Measurements from ENCODE around the gene B4GALNT2. TPM values are rescaled to one million over a fixed set of nuclear protein-coding genes. Genes with fewer than 3 reads are reported as not detected.
"Not testable (repeated sequence)": the region's sequence is repeated elsewhere in the genome, so short reads cannot be mapped to it uniquely, and the experiment has no call there.

Gene B4GALNT2
- total RNA-seq, 1 experiment from 2014 or later, result not detected

GRCh38 chr17:49180998-49181635, 48.5 kb downstream of the B4GALNT2 start:
- no peak overlapping the region for H3K27ac ChIP-seq
- H3K4me1 ChIP-seq, result no peaks in the 10 kb centered on the region

DNA sequence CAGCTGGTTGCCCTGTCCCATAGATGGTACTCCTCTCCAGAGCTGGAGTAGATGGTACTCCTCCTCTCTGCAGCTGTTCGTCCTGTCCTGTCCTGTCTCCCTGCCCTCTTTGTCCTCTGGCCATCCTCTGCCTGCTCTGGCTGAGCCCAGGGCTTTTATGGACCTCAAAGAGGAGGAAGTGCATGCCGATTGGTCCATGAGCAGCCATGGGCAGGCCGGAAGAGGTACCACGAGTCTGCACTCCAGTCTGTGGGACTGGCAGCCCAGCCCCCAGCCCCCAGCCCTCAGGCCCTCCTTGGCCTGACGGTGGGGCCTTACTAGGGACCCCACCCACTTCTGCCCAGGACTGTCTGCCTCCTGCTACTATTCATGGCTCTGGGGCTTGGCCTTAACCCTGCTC, 50.8 kb downstream of the B4GALNT2 start:
- Histone ChIP-seq H3K27ac (no peak overlapping the region), H3K36me3 (no peaks in the 10 kb centered on the region), H3K4me3 (no peak overlapping the region), H3K4me1 (no peaks in the 10 kb centered on the region), H3K27me3 (no peaks in the 10 kb centered on the region), H3K9me3 (replicated peaks) (peaks cover 5% of the 10 kb centered on the region; the same call in 1 of the 2 replicates)
- DNase-seq, result no peak

More at GRCh38 chr17:49180998-49181635, 48.5 kb downstream of the B4GALNT2 start:
- Histone ChIP-seq H3K4me3 (no peak overlapping the region), H3K36me3 (no peaks in the 10 kb centered on the region), H3K9me3 (replicated peaks) (peaks cover 5% of the 10 kb centered on the region; the same call in 1 of the 2 replicates), H3K27me3 (no peaks in the 10 kb centered on the region)
- DNase-seq, result no peak

- no peak overlapping the region for H3K4me3 ChIP-seq
- H3K9me3 ChIP-seq (replicated peaks), result peaks cover 5% of the 10 kb centered on the region; the same call in 1 of the 2 replicates
- no peak for DNase-seq
- no peaks in the 10 kb centered on the region for H3K4me1 ChIP-seq
- H3K27ac ChIP-seq, result no peak overlapping the region
- H3K27me3 ChIP-seq, result no peaks in the 10 kb centered on the region
- no peaks in the 10 kb centered on the region for H3K36me3 ChIP-seq
These were observed 51.2 kb downstream of the B4GALNT2 start for GRCh38 chr17:49183801-49184200.

DNA sequence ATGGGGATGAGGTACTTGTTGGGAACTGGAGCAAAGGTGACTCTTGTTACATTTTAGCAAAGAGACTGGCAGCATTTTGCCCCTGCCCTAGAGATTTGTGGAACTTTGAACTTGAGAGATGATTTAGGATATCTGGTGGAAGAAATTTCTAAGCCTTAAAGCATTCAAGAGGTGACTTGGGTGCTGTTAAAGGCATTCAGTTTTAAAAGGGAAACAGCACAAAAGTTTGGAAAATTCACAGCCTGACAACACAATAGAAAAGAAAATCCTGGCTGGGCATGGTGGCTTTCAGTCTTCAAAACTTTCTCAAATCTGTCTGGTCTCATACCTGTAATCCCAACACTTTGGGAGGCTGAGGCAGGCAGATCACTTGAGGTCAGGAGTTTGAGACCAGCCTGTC, 52.0 kb downstream of the B4GALNT2 start:
- not testable (repeated sequence) for H3K27ac ChIP-seq; DNase-seq; H3K36me3 ChIP-seq; H3K4me3 ChIP-seq; H3K27me3 ChIP-seq; H3K9me3 ChIP-seq (replicated peaks); H3K4me1 ChIP-seq

GRCh38 chr17:49185381-49185780, 52.8 kb downstream of the B4GALNT2 start:
- not testable (repeated sequence) for DNase-seq; H3K4me3 ChIP-seq; H3K4me1 ChIP-seq; H3K9me3 ChIP-seq (replicated peaks); H3K27ac ChIP-seq; H3K36me3 ChIP-seq; H3K27me3 ChIP-seq

DNA sequence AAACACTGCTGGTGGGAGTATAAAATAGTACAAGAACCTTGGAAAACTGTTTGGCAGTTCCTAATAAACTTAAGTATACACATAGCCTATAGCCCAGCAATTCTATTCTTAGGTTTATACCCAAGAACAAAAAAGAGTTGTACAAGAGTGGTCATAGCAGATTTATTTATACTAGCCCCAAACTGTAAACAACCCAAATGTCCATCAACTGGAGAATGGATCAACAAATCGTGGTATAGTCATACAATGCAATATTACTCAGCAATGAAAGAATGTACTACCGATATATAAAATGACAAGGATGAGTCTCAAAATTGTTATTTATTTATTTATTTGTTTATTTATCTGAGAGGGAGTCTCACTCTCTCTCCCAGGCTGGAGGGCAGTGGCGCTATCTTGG, 54.7 kb downstream of the B4GALNT2 start:
- no peaks in the 10 kb centered on the region for H3K27me3 ChIP-seq
- no peak overlapping the region for H3K27ac ChIP-seq
- no peaks in the 10 kb centered on the region; the same call in 1 of the 2 replicates for H3K4me1 ChIP-seq
- peaks cover 5% of the 10 kb centered on the region; the same call in 1 of the 2 replicates for H3K9me3 ChIP-seq (replicated peaks)
- no peaks in the 10 kb centered on the region for H3K36me3 ChIP-seq
- H3K4me3 ChIP-seq, result no peak overlapping the region
- DNase-seq, result no peak

- Histone ChIP-seq H3K4me1 (no peaks in the 10 kb centered on the region; the same call in 1 of the 2 replicates), H3K36me3 (no peaks in the 10 kb centered on the region), H3K27me3 (no peaks in the 10 kb centered on the region), H3K4me3 (no peak overlapping the region), H3K27ac (no peak overlapping the region), H3K9me3 (replicated peaks) (no peaks in the 10 kb centered on the region)
- DNase-seq, result no peak
These were observed 58.4 kb downstream of the B4GALNT2 start for GRCh38 chr17:49190932-49191331.

DNA sequence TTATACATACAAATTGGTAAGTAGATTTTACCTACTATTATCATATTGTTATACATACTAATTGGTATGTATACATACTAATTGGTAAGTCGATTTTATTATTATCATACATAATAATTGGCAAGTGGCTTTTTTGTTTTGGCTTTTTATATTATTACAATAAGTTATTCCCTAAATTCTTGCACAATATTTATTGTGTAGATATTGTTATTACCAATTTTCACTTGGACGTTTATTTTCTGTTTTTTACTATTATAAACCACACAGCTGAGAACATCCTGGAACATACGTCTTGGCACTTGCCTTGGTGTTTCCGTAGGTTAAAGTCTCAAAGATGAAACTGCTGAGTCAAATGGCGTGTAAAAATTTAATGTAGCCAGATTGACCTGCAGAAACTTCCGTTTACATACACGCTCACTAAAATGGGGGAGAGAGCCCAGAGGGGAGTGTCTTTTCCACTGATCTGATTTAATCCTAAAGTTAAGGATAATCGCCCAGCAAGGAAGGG, 58.9 kb downstream of the B4GALNT2 start:
- Histone ChIP-seq H3K4me1 (no peaks in the 10 kb centered on the region; the same call in 1 of the 2 replicates), H3K36me3 (no peaks in the 10 kb centered on the region), H3K9me3 (replicated peaks) (no peaks in the 10 kb centered on the region), H3K27ac (peak overlapping the region; percentile 95), H3K4me3 (peak overlapping the region; percentile 82), H3K27me3 (no peaks in the 10 kb centered on the region)
- DNase-seq, result no peak

DNA sequence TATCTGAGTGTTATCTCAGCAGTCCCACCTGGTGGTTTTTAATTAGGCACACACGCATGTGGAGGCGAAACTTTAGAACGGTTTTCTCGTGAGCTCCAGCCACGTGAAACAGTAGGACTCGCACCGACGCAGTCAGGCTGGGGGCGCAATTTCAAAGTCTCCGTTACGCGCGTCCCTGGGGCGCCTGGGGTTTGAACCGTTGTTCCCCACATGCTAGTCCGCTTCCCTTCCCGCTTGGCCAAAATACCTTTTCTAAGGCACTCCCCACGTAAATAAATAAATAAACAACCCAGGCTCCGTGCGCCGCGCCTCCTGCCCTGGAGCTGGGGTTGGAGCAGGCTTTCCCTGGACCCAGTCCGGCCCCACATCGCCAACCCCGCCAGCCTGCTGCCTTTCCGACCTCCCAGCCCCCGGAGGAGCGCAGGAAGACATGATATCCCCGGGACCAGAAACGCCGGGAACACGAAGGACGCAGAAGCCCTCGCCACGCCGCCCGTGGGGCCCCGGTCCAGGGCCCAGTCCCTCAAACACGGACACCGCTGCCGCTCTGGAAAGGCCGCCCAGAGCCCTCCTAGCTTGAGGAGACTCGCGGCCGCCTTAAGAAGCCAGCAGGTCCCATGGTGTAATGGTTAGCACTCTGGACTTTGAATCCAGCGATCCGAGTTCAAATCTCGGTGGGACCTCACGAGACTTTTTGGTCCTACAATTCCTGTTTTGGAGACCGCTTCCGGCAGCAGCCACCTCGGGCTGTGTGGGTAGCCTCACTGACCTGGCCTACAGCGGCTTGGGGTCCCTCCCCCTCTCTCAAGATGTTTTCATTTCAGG, 59.6 kb downstream of the B4GALNT2 start:
- Histone ChIP-seq H3K27ac (peak overlapping the region; percentile 95), H3K9me3 (replicated peaks) (no peaks in the 10 kb centered on the region), H3K36me3 (no peaks in the 10 kb centered on the region), H3K4me1 (no peaks in the 10 kb centered on the region; the same call in 1 of the 2 replicates), H3K27me3 (no peaks in the 10 kb centered on the region), H3K4me3 (peak overlapping the region; percentile 82)
- DNase-seq, result peak; percentile 90 to 97

DNA sequence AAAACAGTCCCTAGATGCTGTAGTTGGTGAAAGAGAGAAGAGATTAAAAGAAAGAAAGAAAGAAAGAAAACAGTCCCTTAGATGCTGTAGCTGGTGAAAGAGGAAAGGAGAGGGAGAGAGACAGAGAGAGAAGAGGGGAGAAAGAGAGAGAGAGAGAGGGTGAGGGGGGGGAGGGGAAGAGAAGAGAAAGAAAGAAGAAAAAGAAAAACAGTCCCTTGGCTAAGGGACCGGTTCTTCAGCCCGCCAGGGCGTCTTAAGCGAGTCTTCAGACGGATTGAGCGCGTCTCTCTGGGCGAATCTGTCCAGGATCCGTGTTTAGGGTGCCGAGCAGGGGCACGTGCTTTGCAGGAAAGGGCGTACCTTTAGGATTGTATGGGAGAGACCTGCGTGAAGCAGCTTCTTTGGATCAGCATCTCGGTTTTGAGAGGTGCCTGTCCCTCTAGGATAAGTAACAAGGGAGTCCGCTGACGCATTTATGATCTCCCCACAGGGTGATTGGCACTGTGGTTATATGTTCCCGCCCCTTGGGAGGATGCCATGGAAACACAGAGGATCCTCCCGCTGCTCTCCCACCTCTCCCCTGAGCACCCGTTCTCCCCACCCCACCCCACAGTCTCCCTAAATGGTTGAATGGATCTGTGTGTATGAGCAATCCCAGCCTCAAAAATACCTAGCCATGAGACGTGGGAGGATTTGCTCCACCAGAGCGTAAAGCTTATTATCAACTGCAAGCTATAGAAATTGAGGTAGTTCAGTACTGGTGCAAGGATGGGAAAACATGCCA, 61.1 kb downstream of the B4GALNT2 start:
- Histone ChIP-seq H3K4me3 (peak overlapping the region; percentile 82), H3K27me3 (no peaks in the 10 kb centered on the region), H3K4me1 (no peaks in the 10 kb centered on the region; the same call in 1 of the 2 replicates), H3K9me3 (replicated peaks) (no peaks in the 10 kb centered on the region), H3K36me3 (no peaks in the 10 kb centered on the region), H3K27ac (no peak overlapping the region)
- no peak for DNase-seq

DNA sequence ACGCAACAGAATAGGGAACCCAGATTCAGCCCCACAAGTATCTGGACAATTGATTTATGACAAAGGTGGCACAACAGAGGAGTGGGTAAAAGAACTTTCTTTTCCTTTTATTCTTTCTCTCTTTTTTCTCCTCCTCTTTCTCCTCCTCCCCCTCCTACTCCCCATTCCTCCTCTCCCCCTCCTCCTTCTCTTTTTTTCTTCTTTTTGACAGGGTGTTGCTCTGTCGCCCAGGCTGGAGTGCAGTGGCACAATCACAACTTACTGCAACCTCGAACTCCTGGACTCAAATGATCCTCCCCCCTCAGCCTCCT, 61.7 kb downstream of the B4GALNT2 start:
- H3K27ac ChIP-seq, result no peak overlapping the region
- no peaks in the 10 kb centered on the region; the same call in 1 of the 2 replicates for H3K4me1 ChIP-seq
- no peaks in the 10 kb centered on the region for H3K27me3 ChIP-seq
- no peak overlapping the region for H3K4me3 ChIP-seq
- DNase-seq, result no peak
- no peaks in the 10 kb centered on the region for H3K9me3 ChIP-seq (replicated peaks)
- H3K36me3 ChIP-seq, result no peaks in the 10 kb centered on the region

DNA sequence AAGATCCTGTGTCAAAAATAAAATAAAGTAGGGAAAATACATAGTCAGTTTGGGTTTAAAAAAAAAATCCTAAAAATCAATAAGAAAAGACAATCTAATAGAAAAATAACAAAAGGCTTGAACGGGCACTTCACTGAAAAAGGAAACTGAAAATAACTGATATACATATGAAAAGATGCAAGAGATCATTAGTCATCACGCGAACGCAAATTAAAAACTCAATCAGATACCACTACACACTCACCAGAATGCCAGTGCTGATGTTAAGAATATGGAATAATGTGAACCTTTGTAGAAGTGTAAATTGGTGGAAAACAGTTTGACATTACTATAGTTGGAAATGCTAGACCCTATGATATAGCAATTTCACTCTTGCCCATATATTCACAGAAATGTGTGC, 63.2 kb downstream of the B4GALNT2 start:
- Histone ChIP-seq H3K9me3 (replicated peaks) (no peaks in the 10 kb centered on the region), H3K4me1 (no peaks in the 10 kb centered on the region; the same call in 1 of the 2 replicates), H3K36me3 (no peaks in the 10 kb centered on the region), H3K27ac (no peak overlapping the region), H3K4me3 (no peak overlapping the region), H3K27me3 (no peaks in the 10 kb centered on the region)
- no peak for DNase-seq

DNA sequence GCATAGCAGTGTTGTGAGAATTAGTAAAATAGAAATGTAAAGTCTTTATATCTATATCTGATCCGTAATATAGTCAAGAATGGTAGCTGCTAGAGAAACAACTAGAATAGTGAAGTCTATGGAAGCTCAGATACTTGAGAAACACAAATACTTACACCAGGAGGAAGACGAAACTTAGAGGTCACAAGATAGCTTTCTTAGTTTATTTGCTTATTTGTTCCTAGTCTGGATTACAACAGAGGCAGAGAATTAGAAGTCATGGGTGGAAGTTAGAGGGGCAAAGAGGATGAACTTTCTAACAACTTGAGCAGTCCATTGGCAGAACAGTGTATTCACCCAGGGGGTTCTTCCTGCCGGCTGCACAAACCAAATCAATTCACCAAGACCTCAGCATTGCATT, 64.0 kb downstream of the B4GALNT2 start:
- Histone ChIP-seq H3K27me3 (no peaks in the 10 kb centered on the region), H3K4me1 (no peaks in the 10 kb centered on the region), H3K4me3 (no peak overlapping the region), H3K9me3 (replicated peaks) (no peaks in the 10 kb centered on the region), H3K36me3 (no peaks in the 10 kb centered on the region), H3K27ac (no peak overlapping the region)
- DNase-seq, result no peak

DNA sequence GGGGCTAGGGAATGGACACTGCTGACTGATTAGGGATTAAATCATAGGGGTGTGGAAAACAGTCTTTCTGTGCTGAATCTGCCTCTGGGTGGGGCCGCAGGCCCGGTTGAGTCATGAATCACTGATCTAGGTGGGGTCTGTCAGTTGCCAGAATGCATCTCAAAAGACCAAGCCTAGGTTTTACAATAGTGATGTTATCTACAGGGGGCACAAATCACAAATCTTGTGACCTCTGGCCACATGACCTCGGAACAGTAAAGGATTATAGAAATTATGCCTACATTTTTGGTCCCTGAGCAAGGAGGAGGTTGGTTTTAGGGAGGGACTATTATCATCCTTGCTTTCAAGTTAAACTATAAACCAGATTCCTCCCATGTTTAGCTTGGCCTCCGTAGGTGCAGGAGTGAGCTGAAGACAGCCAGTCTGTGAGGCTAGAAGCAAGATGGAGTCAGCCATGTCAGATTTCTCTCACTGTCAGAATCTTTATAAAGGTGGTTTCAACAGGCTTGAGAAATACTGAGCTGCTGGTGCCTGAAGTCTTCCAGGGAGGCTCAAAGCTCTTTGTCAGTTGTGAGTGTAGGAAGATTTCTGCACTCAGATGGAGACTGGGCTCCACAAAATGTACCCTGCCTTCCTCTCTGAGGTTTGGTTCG, 64.9 kb downstream of the B4GALNT2 start:
- Histone ChIP-seq H3K27me3 (no peaks in the 10 kb centered on the region; the same call in 1 of the 2 replicates), H3K9me3 (replicated peaks) (no peaks in the 10 kb centered on the region), H3K27ac (no peak overlapping the region), H3K4me3 (no peak overlapping the region), H3K36me3 (no peaks in the 10 kb centered on the region), H3K4me1 (no peaks in the 10 kb centered on the region)
- DNase-seq, result no peak
